Measurements from ENCODE around the gene HSD11B2. TPM values are rescaled to one million over a fixed set of nuclear protein-coding genes. Genes with fewer than 3 reads are reported as not detected.

HSD11B2 gene
- total RNA-seq, 1 experiment from 2014 or later, result 10.2 TPM

GRCh38 chr16:67456391-67457081 lies 25.6 kb downstream of the HSD11B2 start:
- H3K27me3 Mint-ChIP-seq (ENCODE audit: unreplicated experiment), result no peaks in the 10 kb centered on the region
- H3K4me3 Mint-ChIP-seq (ENCODE audit: low read depth, unreplicated experiment), result no peak overlapping the region
- no peak for TF ChIP-seq CTCF (IDR thresholded peaks at IDR 0.05; ENCODE audit: unreplicated experiment)
- DNase-seq, result no peak
- intact Hi-C loops (cut with micrococcal nuclease; ENCODE audit: unreplicated experiment), result no loop called here
- CTCF ChIA-PET, result interaction anchor here (0.9 to 1.1 kb wide), 3 partner anchors 9 to 28 kb away, joined by 3 to 4 read pairs (median 3); no protein-coding TSS in a partner anchor
- BruUV-seq (replicated peaks), result no TSS peak
- H3K4me1 Mint-ChIP-seq (ENCODE audit: low read depth, unreplicated experiment), result peaks cover 17% of the 10 kb centered on the region
- H3K36me3 Mint-ChIP-seq (ENCODE audit: insufficient read depth, unreplicated experiment), result no peaks in the 10 kb centered on the region
- H3K27ac Mint-ChIP-seq (ENCODE audit: unreplicated experiment), result no peak overlapping the region
- H3K9me3 Mint-ChIP-seq (ENCODE audit: low read depth, unreplicated experiment), result no peaks in the 10 kb centered on the region

DNA sequence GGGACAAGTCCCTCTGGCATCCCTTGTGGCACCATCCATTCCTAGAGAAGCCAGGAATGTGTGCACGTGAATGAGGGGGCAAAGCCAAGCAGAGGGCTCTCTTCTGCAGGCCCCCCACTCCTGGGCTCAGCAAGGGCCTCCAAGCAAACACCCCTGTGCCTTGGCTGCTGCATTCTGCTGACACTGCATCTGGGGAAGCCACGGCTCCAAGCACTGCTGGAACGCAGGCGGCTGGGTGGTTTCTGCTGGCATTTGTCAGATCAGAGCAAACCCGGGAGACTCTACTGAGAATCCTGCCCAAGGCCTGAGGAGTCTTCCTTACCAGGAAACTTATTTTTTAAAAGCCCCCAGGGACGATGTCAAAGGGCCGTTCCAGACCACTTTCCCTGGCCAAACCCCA lies 26.7 kb downstream of the HSD11B2 start:
- H3K27ac Mint-ChIP-seq (ENCODE audit: unreplicated experiment), result no peak overlapping the region
- DNase-seq, result no peak
- H3K27me3 Mint-ChIP-seq (ENCODE audit: unreplicated experiment), result no peaks in the 10 kb centered on the region

GRCh38 chr16:67458121-67458641 lies 27.3 kb downstream of the HSD11B2 start:
- Mint-ChIP-seq H3K36me3 (ENCODE audit: insufficient read depth, unreplicated experiment) (peaks cover 5% of the 10 kb centered on the region), H3K27me3 (ENCODE audit: unreplicated experiment) (no peaks in the 10 kb centered on the region), H3K27ac (ENCODE audit: unreplicated experiment) (no peak overlapping the region), H3K4me3 (ENCODE audit: low read depth, unreplicated experiment) (no peak overlapping the region), H3K4me1 (ENCODE audit: low read depth, unreplicated experiment) (peaks cover 32% of the 10 kb centered on the region), H3K9me3 (ENCODE audit: low read depth, unreplicated experiment) (no peaks in the 10 kb centered on the region)
- DNase-seq, result no peak
- CTCF ChIA-PET, result interaction anchor here (0.6 to 1.3 kb wide), 3 partner anchors 26 to 30 kb away, joined by 3 to 4 read pairs (median 3); partner anchors contain the start of gene HSD11B2
- no TSS peak for BruUV-seq (replicated peaks)
- intact Hi-C loops (cut with micrococcal nuclease; ENCODE audit: unreplicated experiment), result no loop called here
- no peak for TF ChIP-seq CTCF (IDR thresholded peaks at IDR 0.05; ENCODE audit: unreplicated experiment)

More for the DNA sequence above, 26.7 kb downstream of the HSD11B2 start:
- Mint-ChIP-seq H3K4me1 (ENCODE audit: low read depth, unreplicated experiment) (peaks cover 26% of the 10 kb centered on the region), H3K4me3 (ENCODE audit: low read depth, unreplicated experiment) (no peak overlapping the region), H3K9me3 (ENCODE audit: low read depth, unreplicated experiment) (no peaks in the 10 kb centered on the region), H3K36me3 (ENCODE audit: insufficient read depth, unreplicated experiment) (peaks cover 5% of the 10 kb centered on the region)
- no peak for TF ChIP-seq CTCF (IDR thresholded peaks at IDR 0.05; ENCODE audit: unreplicated experiment)
- CTCF ChIA-PET, result interaction anchor here (0.6 to 1.3 kb wide), 2 partner anchors 26 to 27 kb away, joined by 3 to 4 read pairs; partner anchors contain the start of gene HSD11B2
- no TSS peak for BruUV-seq (replicated peaks)
- intact Hi-C loops (cut with micrococcal nuclease; ENCODE audit: unreplicated experiment), result no loop called here

DNA sequence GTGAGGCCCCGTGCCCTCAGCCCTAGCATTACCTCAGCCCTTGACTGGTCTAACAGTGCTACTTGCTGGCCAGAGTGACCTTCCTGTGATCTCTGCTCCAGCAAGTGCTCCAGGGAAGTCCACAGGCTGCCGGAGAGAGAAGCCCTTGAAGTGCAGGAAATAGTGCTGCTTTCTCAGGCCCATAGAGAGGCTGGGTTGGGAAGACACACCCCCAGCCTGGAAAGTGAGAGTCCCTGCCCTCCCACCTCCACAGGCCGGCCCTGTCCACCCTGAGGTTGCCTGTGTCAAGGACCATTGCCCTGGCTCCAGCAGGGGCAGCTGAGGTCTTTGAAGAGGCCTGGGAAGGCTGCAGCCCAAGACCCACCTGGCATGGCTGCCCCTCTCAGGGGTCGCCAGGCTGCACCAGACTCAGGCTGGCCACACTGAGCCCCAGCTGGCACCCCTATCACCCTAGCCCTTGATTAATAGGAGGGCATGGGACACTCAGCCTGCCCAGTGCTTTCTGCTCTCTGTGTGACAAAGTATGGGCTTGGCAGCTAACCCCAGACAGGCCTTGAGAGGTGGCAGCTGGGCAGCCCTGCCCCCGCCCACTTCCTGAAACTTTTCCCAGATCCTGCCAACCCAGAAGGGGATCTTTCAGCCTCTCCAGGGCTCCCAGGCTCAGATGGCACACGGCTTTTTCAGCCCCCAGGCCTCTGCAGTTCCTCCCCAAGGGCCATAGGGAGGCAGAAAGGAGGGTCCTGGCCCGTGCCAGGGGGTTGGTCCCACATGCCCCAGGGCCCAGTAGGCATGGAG lies 28.3 kb downstream of the HSD11B2 start:
- no peak overlapping the region for H3K4me3 Mint-ChIP-seq (ENCODE audit: low read depth, unreplicated experiment)
- H3K9me3 Mint-ChIP-seq (ENCODE audit: low read depth, unreplicated experiment), result no peaks in the 10 kb centered on the region
- no peaks in the 10 kb centered on the region for H3K27me3 Mint-ChIP-seq (ENCODE audit: unreplicated experiment)
- no TSS peak for BruUV-seq (replicated peaks)
- CTCF ChIA-PET, result interaction anchor here (0.6 to 1.2 kb wide), 2 partner anchors 18 to 406 kb away, joined by 3 to 5 read pairs; no protein-coding TSS in a partner anchor
- H3K4me1 Mint-ChIP-seq (ENCODE audit: low read depth, unreplicated experiment), result peaks cover 36% of the 10 kb centered on the region
- H3K27ac Mint-ChIP-seq (ENCODE audit: unreplicated experiment), result no peak overlapping the region
- intact Hi-C loops (cut with micrococcal nuclease; ENCODE audit: unreplicated experiment), result no loop called here
- TF ChIP-seq CTCF (IDR thresholded peaks at IDR 0.05; ENCODE audit: unreplicated experiment), result no peak
- DNase-seq, result no peak
- peaks cover 8% of the 10 kb centered on the region for H3K36me3 Mint-ChIP-seq (ENCODE audit: insufficient read depth, unreplicated experiment)

All from Calu3 (cell line).